H9 (cell line): ENCODE data around the gene TMEM154. TPM values are rescaled to one million over a fixed set of nuclear protein-coding genes. Genes with fewer than 3 reads are reported as not detected.

Experiments
- DNase-seq: peaks from one replicate; pipeline ENCODE4 v3.0.0-alpha.2; 2017
- H2AFZ ChIP-seq: one replicate; pipeline ENCODE4 v1.6.1; 2013; ENCODE audit warnings: mild to moderate bottlenecking, low read length, control low read depth, moderate library complexity
- H2AK5ac ChIP-seq: 2 replicates; pipeline ENCODE4 v1.6.1; 2013; ENCODE audit warnings: low read length, control low read depth, mixed read lengths; ENCODE audit not compliant: insufficient read length
- H2BK120ac ChIP-seq: one replicate; pipeline ENCODE4 v1.6.1; 2013; ENCODE audit warnings: low read depth, mild to moderate bottlenecking, low read length, control low read depth, inconsistent platforms; ENCODE audit not compliant: poor library complexity, severe bottlenecking
- H2BK12ac ChIP-seq: 2 replicates; pipeline ENCODE4 v1.6.1; 2013; ENCODE audit warnings: low read length, control low read depth, mixed read lengths, low read depth; ENCODE audit not compliant: insufficient read length
- H2BK15ac ChIP-seq: 2 replicates; pipeline ENCODE4 v1.6.1; 2013; ENCODE audit warnings: low read depth, low read length, control low read depth
- H2BK20ac ChIP-seq: one replicate; pipeline ENCODE4 v1.6.1; 2013; ENCODE audit warnings: low read depth, mild to moderate bottlenecking, low read length, control low read depth, inconsistent platforms; ENCODE audit not compliant: poor library complexity, severe bottlenecking
- H2BK5ac ChIP-seq: 2 replicates; pipeline ENCODE4 v1.6.1; 2013; ENCODE audit warnings: low read length, control low read depth, mixed read lengths; ENCODE audit not compliant: insufficient read length
- H3K14ac ChIP-seq: 2 replicates; pipeline ENCODE4 v1.6.1; 2013; ENCODE audit warnings: low read length, control low read depth; ENCODE audit not compliant: insufficient read depth
- H3K18ac ChIP-seq: 2 replicates; pipeline ENCODE4 v1.6.1; 2013; ENCODE audit warnings: low read depth, mild to moderate bottlenecking, mixed read lengths, low read length, control low read depth; ENCODE audit not compliant: insufficient read length
- H3K23ac ChIP-seq: 2 replicates; pipeline ENCODE4 v1.6.1; 2013; ENCODE audit warnings: low read length, control low read depth, mixed read lengths, low read depth; ENCODE audit not compliant: insufficient read length
- H3K23me2 ChIP-seq: 2 replicates; pipeline ENCODE4 v1.6.1; 2013; ENCODE audit warnings: low read depth, mild to moderate bottlenecking, mixed read lengths, low read length, control low read depth; ENCODE audit not compliant: insufficient read length, poor library complexity, severe bottlenecking
- H3K27ac ChIP-seq: 2 replicates; pipeline ENCODE4 v1.5.1; 2013; ENCODE audit warnings: low read length, control low read depth, mixed read lengths, low read depth; ENCODE audit not compliant: insufficient read length
- H3K27me3 ChIP-seq: 2 replicates; pipeline ENCODE4 v1.6.1; 2013; ENCODE audit warnings: low read length, control low read depth, inconsistent platforms; ENCODE audit not compliant: insufficient read depth
- H3K4ac ChIP-seq: 2 replicates; pipeline ENCODE4 v1.6.1; 2013; ENCODE audit warnings: low read depth, mild to moderate bottlenecking, control low read depth, inconsistent platforms, low read length, moderate library complexity
- H3K4me1 ChIP-seq: 2 replicates; pipeline ENCODE4 v1.6.1; 2013; ENCODE audit warnings: low read length, control low read depth, inconsistent platforms; ENCODE audit not compliant: insufficient read depth
- H3K4me2 ChIP-seq: 2 replicates; pipeline ENCODE4 v1.6.1; 2013; ENCODE audit warnings: low read length, control low read depth, mixed read lengths; ENCODE audit not compliant: insufficient read length, insufficient read depth
- H3K56ac ChIP-seq: 2 replicates; pipeline ENCODE4 v1.6.1; 2013; ENCODE audit warnings: low read depth, mild to moderate bottlenecking, mixed read lengths, low read length, control low read depth; ENCODE audit not compliant: insufficient read length
- H3K79me1 ChIP-seq: 2 replicates; pipeline ENCODE4 v1.6.1; 2013; ENCODE audit warnings: low read depth, mild to moderate bottlenecking, moderate library complexity, low read length, control low read depth, inconsistent platforms; ENCODE audit not compliant: insufficient read depth, poor library complexity, severe bottlenecking
- H3K79me2 ChIP-seq: 2 replicates; pipeline ENCODE4 v1.6.1; 2013; ENCODE audit warnings: low read length, control low read depth, inconsistent platforms; ENCODE audit not compliant: insufficient read depth
- H3K9ac ChIP-seq: 2 replicates; pipeline ENCODE4 v1.6.1; 2013; ENCODE audit warnings: low read length, control low read depth, mixed read lengths; ENCODE audit not compliant: insufficient read length; ENCODE audit errors: extremely low read depth
- H3K9me3 ChIP-seq: one replicate; pipeline ENCODE4 v1.6.1; 2013; ENCODE audit warnings: low read depth, low read length, inconsistent platforms; ENCODE audit not compliant: control insufficient read depth
- H3T11ph ChIP-seq: one replicate; pipeline ENCODE4 v1.6.1; 2013; ENCODE audit warnings: mild to moderate bottlenecking, low read length, control low read depth, inconsistent platforms
- H4K20me1 ChIP-seq: one replicate; pipeline ENCODE4 v1.6.1; 2013; ENCODE audit not compliant: control insufficient read depth, insufficient read length, insufficient read depth
- H4K5ac ChIP-seq: 2 replicates; pipeline ENCODE4 v1.6.1; 2013; ENCODE audit warnings: low read depth, mild to moderate bottlenecking, mixed read lengths, low read length, control low read depth; ENCODE audit not compliant: insufficient read length
- H4K8ac ChIP-seq: replicated peaks from 2 replicates; pipeline ENCODE4 v1.6.1; 2013; ENCODE audit warnings: low read length, control low read depth, mixed read lengths, low read depth; ENCODE audit not compliant: insufficient read length
- H4K91ac ChIP-seq: 2 replicates; pipeline ENCODE4 v1.6.1; 2013; ENCODE audit warnings: low read depth, mild to moderate bottlenecking, moderate library complexity, mixed read lengths, low read length, control low read depth; ENCODE audit not compliant: insufficient read length
- H3K27ac Mint-ChIP-seq, 3 experiments: 2 replicates in 2 of 3; 3 replicates in 1 of 3; pipeline ENCODE4 v1.8.0; 2020 to 2021; ENCODE audit warnings: mixed read lengths in 3 of 3, mild to moderate bottlenecking in 1 of 3, moderate library complexity in 1 of 3
- H3K27me3 Mint-ChIP-seq: 2 replicates; pipeline ENCODE4 v1.8.0; 2021; ENCODE audit warnings: low read depth, mild to moderate bottlenecking, moderate library complexity, mixed read lengths
- H3K36me3 Mint-ChIP-seq, 3 experiments: 2 replicates in 2 of 3; 3 replicates in 1 of 3; pipeline ENCODE4 v1.8.0; 2020 to 2021; ENCODE audit warnings: low read depth in 3 of 3, mixed read lengths in 3 of 3; ENCODE audit not compliant: insufficient read depth in 1 of 3
- H3K4me1 Mint-ChIP-seq, 2 experiments: 2 replicates each; pipeline ENCODE4 v1.8.0; 2020; ENCODE audit warnings: mixed read lengths in 2 of 2
- H3K4me3 Mint-ChIP-seq, 2 experiments: 2 replicates in 1 of 2; 3 replicates in 1 of 2; pipeline ENCODE4 v1.8.0; 2020 to 2021; ENCODE audit warnings: mild to moderate bottlenecking in 2 of 2, mixed read lengths in 2 of 2, moderate library complexity in 1 of 2
- H3K9me3 Mint-ChIP-seq, 2 experiments: 2 replicates in 1 of 2; 3 replicates in 1 of 2; pipeline ENCODE4 v1.8.0; 2020; ENCODE audit warnings: mild to moderate bottlenecking in 2 of 2, mixed read lengths in 2 of 2, moderate library complexity in 1 of 2
- CTCF ChIP-seq: fragments of 200-600 bp; sonication (generic); conservative IDR thresholded peaks from 3 replicates; pipeline ENCODE4 v1.8.0; 2021; ENCODE audit warnings: antibody characterized with exemption, mild to moderate bottlenecking
- WGBS: extraction: QIAGEN DNeasy Blood & Tissue Kit; methylation state at CpG from one replicate; pipeline ENCODE4 v1.1.7; 2013; ENCODE audit warnings: missing lambda C conversion rate, low lambda C conversion rate, mixed read lengths; ENCODE audit not compliant: insufficient read length; ENCODE audit errors: extremely low coverage; 5-methylcytosine and 5-hydroxymethylcytosine counted together
- total RNA-seq: library from RNA; stranded (reverse); gene quantifications from 2 replicates; pipeline ENCODE4 v1.2.1, GENCODE V29; 2021

Gene TMEM154
- total RNA-seq, 1 experiment from 2014 or later: 1.7 TPM

DNA sequence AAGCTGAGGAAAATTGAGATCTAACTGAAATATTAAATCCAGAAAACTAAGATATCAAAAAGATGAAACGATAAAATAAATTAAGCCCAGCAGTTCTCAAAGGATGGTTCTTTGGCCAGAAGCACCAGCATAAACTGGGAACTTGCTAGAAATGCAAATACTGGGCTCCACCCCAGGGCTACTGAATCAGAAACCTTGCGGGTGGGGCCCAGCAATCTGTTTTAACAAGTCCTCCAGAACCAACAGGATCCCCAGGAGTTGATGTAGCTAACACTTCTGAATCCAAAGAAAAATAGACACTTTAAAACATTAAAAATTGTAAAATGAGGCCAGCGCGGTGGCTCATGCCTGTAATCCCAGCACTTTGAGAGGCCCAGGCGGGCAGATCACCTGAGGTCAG, 14.1 kb upstream of the TMEM154 start:
- Histone ChIP-seq H2BK120ac (no peak overlapping the region), H4K5ac (no peak overlapping the region), H4K8ac (no peak overlapping the region), H4K91ac (no peak overlapping the region), H3K9me3 (no peaks in the 10 kb centered on the region), H2BK15ac (no peak overlapping the region), H3K79me1 (no peaks in the 10 kb centered on the region), H2BK20ac (no peak overlapping the region), H3K4ac (no peak overlapping the region), H2BK5ac (no peak overlapping the region), H2AK5ac (no peak overlapping the region), H3K27ac (no peak overlapping the region), H3T11ph (no peak overlapping the region), H2AFZ (no peak overlapping the region), H3K79me2 (no peaks in the 10 kb centered on the region), H3K23me2 (no peaks in the 10 kb centered on the region), H2BK12ac (no peak overlapping the region), H4K20me1 (no peaks in the 10 kb centered on the region), H3K9ac (no peak overlapping the region), H3K23ac (no peak overlapping the region), H3K4me1 (0 out of 2 replicates have a peak, but pooled peaks cover 3% of the 10 kb centered on the region), H3K4me2 (no peak overlapping the region), H3K18ac (no peak overlapping the region), H3K14ac (no peak overlapping the region), H3K27me3 (no peaks in the 10 kb centered on the region), H3K56ac (no peak overlapping the region)
- Mint-ChIP-seq H3K36me3 (no peaks in the 10 kb centered on the region), H3K27ac (no peak overlapping the region), H3K4me1 (peaks cover 25 to 26% of the 10 kb centered on the region in 2 experiments), H3K27me3 (no peaks in the 10 kb centered on the region), H3K9me3 (no peaks in the 10 kb centered on the region), H3K4me3 (no peak overlapping the region)
- no CpG with 5 or more reads among the region's 5 CpGs for WGBS
- no peak for TF ChIP-seq CTCF
- DNase-seq: no peak
